ENCODE measurements around the gene HPCA. TPM values are rescaled to one million over a fixed set of nuclear protein-coding genes. Genes with fewer than 3 reads are reported as not detected.

The HPCA gene
- total RNA-seq, 1 experiment from 2014 or later = 1.2 TPM

GRCh38 chr1:32901823-32902534 is 15.7 kb downstream of the HPCA start:
- no peaks in the 10 kb centered on the region; a peak in 1 of 7 replicates for H3K36me3 Mint-ChIP-seq (ENCODE audit: insufficient read depth in 1 of 3, low read depth in 3 of 3)
- Histone ChIP-seq H2AFZ (ENCODE audit: low read length) (no peak overlapping the region), H3K9me3 (ENCODE audit: control insufficient read depth, low read depth, low read length) (no peaks in the 10 kb centered on the region), H4K8ac (replicated peaks; ENCODE audit: insufficient read length, low read depth, low read length) (no peak overlapping the region), H3T11ph (ENCODE audit: low read length) (no peak overlapping the region), H4K20me1 (ENCODE audit: control insufficient read depth, insufficient read depth, insufficient read length) (no peaks in the 10 kb centered on the region), H2BK20ac (ENCODE audit: low read depth, low read length, poor library complexity, severe bottlenecking) (no peak overlapping the region), H3K27ac (ENCODE audit: insufficient read length, low read depth, low read length) (no peak overlapping the region), H2BK120ac (ENCODE audit: low read depth, low read length, poor library complexity, severe bottlenecking) (no peak overlapping the region), H3K4me1 (ENCODE audit: insufficient read depth, low read length) (no peaks in the 10 kb centered on the region), H3K27me3 (ENCODE audit: insufficient read depth, low read length) (peaks cover 22% of the 10 kb centered on the region; the same call in 1 of the 2 replicates), H3K79me2 (ENCODE audit: insufficient read depth, low read length) (no peaks in the 10 kb centered on the region), H3K14ac (ENCODE audit: insufficient read depth, low read length) (no peak overlapping the region), H3K23me2 (ENCODE audit: insufficient read length, low read depth, low read length, poor library complexity, severe bottlenecking) (peaks cover 8% of the 10 kb centered on the region), H3K4ac (ENCODE audit: low read depth, low read length) (no peak overlapping the region), H2AK5ac (ENCODE audit: insufficient read length, low read length) (no peak overlapping the region), H3K18ac (ENCODE audit: insufficient read length, low read depth, low read length) (no peak overlapping the region), H3K56ac (ENCODE audit: insufficient read length, low read depth, low read length) (no peak overlapping the region), H3K9ac (ENCODE audit: extremely low read depth, insufficient read length, low read length) (no peak overlapping the region), H4K5ac (ENCODE audit: insufficient read length, low read depth, low read length) (no peak overlapping the region), H2BK5ac (ENCODE audit: insufficient read length, low read length) (no peak overlapping the region), H2BK12ac (ENCODE audit: insufficient read length, low read depth, low read length) (no peak overlapping the region), H2BK15ac (ENCODE audit: low read depth, low read length) (no peak overlapping the region), H3K23ac (ENCODE audit: insufficient read length, low read depth, low read length) (no peak overlapping the region), H3K79me1 (ENCODE audit: insufficient read depth, low read depth, low read length, poor library complexity, severe bottlenecking) (no peaks in the 10 kb centered on the region), H3K4me2 (ENCODE audit: insufficient read depth, insufficient read length, low read length) (peak overlapping the region; percentile 50), H4K91ac (ENCODE audit: insufficient read length, low read depth, low read length) (no peak overlapping the region)
- no peaks in the 10 kb centered on the region; a peak in 2 of 5 replicates for H3K9me3 Mint-ChIP-seq
- WGBS (ENCODE audit: extremely low coverage, insufficient read length, low lambda C conversion rate) = no CpG with 5 or more reads among the region's 24 CpGs
- peak overlapping the region; percentile 66 to 90 for H3K4me3 Mint-ChIP-seq
- no peak for DNase-seq
- H3K27me3 Mint-ChIP-seq (ENCODE audit: low read depth) = peaks cover 75% of the 10 kb centered on the region
- H3K27ac Mint-ChIP-seq = peak overlapping the region in 1 of 3 experiments; percentile 62; a peak in 1 of 7 replicates
- no peak for TF ChIP-seq CTCF (conservative IDR thresholded peaks at IDR 0.05)
- peaks cover 10 to 18% of the 10 kb centered on the region in 2 experiments for H3K4me1 Mint-ChIP-seq
